ENCODE data around the gene DOK4. TPM values are rescaled to one million over a fixed set of nuclear protein-coding genes. Genes with fewer than 3 reads are reported as not detected.

Gene DOK4
- total and polyA plus RNA-seq, 2 experiments from 2014 or later = 106 to 112 TPM

DNA sequence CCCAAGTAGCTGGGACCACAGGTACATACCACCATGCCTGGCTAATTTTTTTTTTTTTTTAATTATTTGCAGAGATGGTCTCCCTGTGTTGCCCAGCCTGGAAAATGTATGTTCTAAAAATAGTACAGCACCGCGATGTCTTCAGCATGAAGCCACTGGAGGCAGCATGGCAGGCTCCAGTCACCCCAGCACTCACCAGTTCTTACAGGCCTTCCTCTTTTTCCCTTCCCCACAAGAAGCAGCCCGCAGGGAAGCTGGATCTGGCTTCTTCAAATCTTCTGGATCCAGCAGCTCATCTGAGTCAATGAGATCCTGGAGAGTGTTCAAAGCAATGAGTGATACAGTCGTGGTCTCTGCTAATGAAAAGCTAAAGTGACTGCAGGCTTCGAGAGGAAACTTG is 55.3 kb downstream of the DOK4 start:
- Histone ChIP-seq H4K20me1 (ENCODE audit: insufficient read depth, poor library complexity, severe bottlenecking) (no peaks in the 10 kb centered on the region), H3K79me2 (no peaks in the 10 kb centered on the region), H3K4me3 (no peak overlapping the region), H3K27ac (no peak overlapping the region), H3K9me3 (ENCODE audit: low read depth) (no peaks in the 10 kb centered on the region), H3K9me2 (replicated peaks; ENCODE audit: insufficient read depth) (no peaks in the 10 kb centered on the region), H2AFZ (no peak overlapping the region), H3K36me3 (replicated peaks; ENCODE audit: insufficient read depth, low read depth) (peaks cover 3% of the 10 kb centered on the region), H3K27me3 (no peaks in the 10 kb centered on the region), H3K4me2 (no peak overlapping the region), H3K4me1 (ENCODE audit: insufficient read depth) (no peaks in the 10 kb centered on the region)
- no peak for TF ChIP-seq EZH2 (IDR thresholded peaks at IDR 0.05; ENCODE audit: borderline replicate concordance)
- TF ChIP-seq CTCF (IDR thresholded peaks at IDR 0.05; ENCODE audit: poor library complexity) = no peak
- no peak for TF ChIP-seq EZH2phosphoT487 (IDR thresholded peaks at IDR 0.05; ENCODE audit: low read depth, severe bottlenecking, unreplicated experiment)
- WGBS (ENCODE audit: low lambda C conversion rate, missing lambda C conversion rate) = 96% methylated on average over 5 of the region's 5 CpGs
- DNase-seq (ENCODE audit: low spot score) = no peak

DNA sequence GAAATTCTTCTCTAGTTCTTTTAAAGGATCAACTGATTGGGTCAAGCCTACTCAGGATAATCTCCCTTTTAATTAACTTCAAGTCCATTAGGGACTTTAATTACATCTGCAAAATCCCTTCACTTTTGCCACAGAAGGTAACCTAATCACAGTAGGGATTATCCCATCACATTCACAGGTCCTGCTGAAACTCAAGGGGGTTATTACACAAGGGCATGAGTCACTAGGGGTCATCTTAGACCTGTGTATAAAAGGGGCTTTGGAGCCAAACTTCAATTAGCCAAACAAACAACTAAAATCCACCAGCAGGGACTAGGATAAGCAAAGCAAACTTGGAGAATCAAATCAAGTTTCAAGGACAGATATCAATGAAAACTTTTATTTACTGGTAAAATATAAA is 58.5 kb downstream of the DOK4 start:
- DNase-seq (ENCODE audit: low spot score) = no peak
- Histone ChIP-seq H3K27ac (no peak overlapping the region), H3K36me3 (replicated peaks; ENCODE audit: insufficient read depth, low read depth) (no peaks in the 10 kb centered on the region), H3K4me2 (no peak overlapping the region), H3K4me3 (no peak overlapping the region), H3K9me3 (ENCODE audit: low read depth) (no peaks in the 10 kb centered on the region), H2AFZ (no peak overlapping the region), H3K4me1 (ENCODE audit: insufficient read depth) (no peaks in the 10 kb centered on the region), H3K79me2 (no peaks in the 10 kb centered on the region), H3K27me3 (no peaks in the 10 kb centered on the region), H3K9me2 (replicated peaks; ENCODE audit: insufficient read depth) (no peaks in the 10 kb centered on the region), H4K20me1 (ENCODE audit: insufficient read depth, poor library complexity, severe bottlenecking) (no peaks in the 10 kb centered on the region)
- TF ChIP-seq EZH2phosphoT487 (IDR thresholded peaks at IDR 0.05; ENCODE audit: low read depth, severe bottlenecking, unreplicated experiment) (no peak), EZH2 (IDR thresholded peaks at IDR 0.05; ENCODE audit: borderline replicate concordance) (no peak), CTCF (IDR thresholded peaks at IDR 0.05; ENCODE audit: poor library complexity) (no peak)

GRCh38 chr16:57427307-57427706 is 59.0 kb downstream of the DOK4 start:
- TF ChIP-seq CTCF (IDR thresholded peaks at IDR 0.05; ENCODE audit: poor library complexity) (no peak), EZH2 (IDR thresholded peaks at IDR 0.05; ENCODE audit: borderline replicate concordance) (no peak), EZH2phosphoT487 (IDR thresholded peaks at IDR 0.05; ENCODE audit: low read depth, severe bottlenecking, unreplicated experiment) (no peak)
- 75% methylated on average over 8 of the region's 8 CpGs for WGBS (ENCODE audit: low lambda C conversion rate, missing lambda C conversion rate)
- H3K9me2 ChIP-seq (replicated peaks; ENCODE audit: insufficient read depth) = no peaks in the 10 kb centered on the region
- no peaks in the 10 kb centered on the region for H3K27me3 ChIP-seq
- H3K4me2 ChIP-seq = no peak overlapping the region
- H3K4me3 ChIP-seq = no peak overlapping the region
- no peaks in the 10 kb centered on the region for H3K79me2 ChIP-seq
- no peaks in the 10 kb centered on the region for H3K9me3 ChIP-seq (ENCODE audit: low read depth)
- H3K27ac ChIP-seq = no peak overlapping the region
- no peaks in the 10 kb centered on the region for H3K36me3 ChIP-seq (replicated peaks; ENCODE audit: insufficient read depth, low read depth)
- H3K4me1 ChIP-seq (ENCODE audit: insufficient read depth) = no peaks in the 10 kb centered on the region
- DNase-seq (ENCODE audit: low spot score) = no peak
- H4K20me1 ChIP-seq (ENCODE audit: insufficient read depth, poor library complexity, severe bottlenecking) = no peaks in the 10 kb centered on the region
- H2AFZ ChIP-seq = no peak overlapping the region

GRCh38 chr16:57426356-57426755 is 59.9 kb downstream of the DOK4 start:
- Histone ChIP-seq H4K20me1 (ENCODE audit: insufficient read depth, poor library complexity, severe bottlenecking) (no peaks in the 10 kb centered on the region), H3K9me3 (ENCODE audit: low read depth) (no peaks in the 10 kb centered on the region), H3K79me2 (no peaks in the 10 kb centered on the region), H3K36me3 (replicated peaks; ENCODE audit: insufficient read depth, low read depth) (no peaks in the 10 kb centered on the region), H3K4me1 (ENCODE audit: insufficient read depth) (no peaks in the 10 kb centered on the region), H3K27ac (no peak overlapping the region), H2AFZ (no peak overlapping the region), H3K27me3 (no peaks in the 10 kb centered on the region), H3K4me2 (no peak overlapping the region), H3K9me2 (replicated peaks; ENCODE audit: insufficient read depth) (no peaks in the 10 kb centered on the region), H3K4me3 (no peak overlapping the region)
- 95% methylated on average over 7 of the region's 7 CpGs for WGBS (ENCODE audit: low lambda C conversion rate, missing lambda C conversion rate)
- DNase-seq (ENCODE audit: low spot score) = no peak
- no peak for TF ChIP-seq EZH2 (IDR thresholded peaks at IDR 0.05; ENCODE audit: borderline replicate concordance)
- TF ChIP-seq EZH2phosphoT487 (IDR thresholded peaks at IDR 0.05; ENCODE audit: low read depth, severe bottlenecking, unreplicated experiment) = no peak
- TF ChIP-seq CTCF (IDR thresholded peaks at IDR 0.05; ENCODE audit: poor library complexity) = no peak

Measured in hepatocyte (in vitro differentiated cells).